Left forelimb (tissue), 1 donor: ENCODE measurements around the gene AKAP17A.

Experiments used
- DNase-seq: peaks from one replicate; pipeline ENCODE4 v3.0.0-alpha.2; 2018; ENCODE audit warnings: low spot score

AKAP17A gene

GRCh38 chrX:1582686-1583437 lies 8.5 kb upstream of the AKAP17A start:
- DNase-seq = no peak

- no peak for DNase-seq
These were observed 7.0 kb upstream of the AKAP17A start for GRCh38 chrX:1584237-1585011.

GRCh38 chrX:1587161-1587560 lies 4.2 kb upstream of the AKAP17A start:
- DNase-seq = no peak

GRCh38 chrX:1589356-1590130 lies 1.9 kb upstream of the AKAP17A start:
- no peak for DNase-seq

GRCh38 chrX:1591863-1592469 lies 562 bp downstream of the AKAP17A start:
- DNase-seq = no peak

- no peak for DNase-seq
These were observed 1.2 kb downstream of the AKAP17A start for GRCh38 chrX:1592470-1593142.

GRCh38 chrX:1593286-1594271 lies 2.2 kb downstream of the AKAP17A start:
- no peak for DNase-seq

GRCh38 chrX:1595711-1596060 lies 4.3 kb downstream of the AKAP17A start:
- no peak for DNase-seq

- no peak for DNase-seq
These were observed 5.4 kb downstream of the AKAP17A start for GRCh38 chrX:1596676-1597344.

GRCh38 chrX:1597345-1598020 lies 6.1 kb downstream of the AKAP17A start:
- no peak for DNase-seq

- no peak for DNase-seq
These were observed 6.8 kb downstream of the AKAP17A start for GRCh38 chrX:1598021-1598875.

GRCh38 chrX:1598876-1599790 lies 7.7 kb downstream of the AKAP17A start:
- no peak for DNase-seq

GRCh38 chrX:1599791-1600405 lies 8.5 kb downstream of the AKAP17A start:
- no peak for DNase-seq

- no peak for DNase-seq
These were observed 9.1 kb downstream of the AKAP17A start for GRCh38 chrX:1600406-1601050.

- no peak for DNase-seq
These were observed 9.8 kb downstream of the AKAP17A start for GRCh38 chrX:1601051-1601767.

- no peak for DNase-seq
These were observed 10.3 kb downstream of the AKAP17A start for GRCh38 chrX:1601768-1602085.
